NCI-H2107 treated with DMSO at 0.1 percent for 48 hours (cell line): ENCODE data around the gene PRCD.

ENCODE experiments used
- DNase-seq: peaks from one replicate; lab custom pipeline; 2025; ENCODE audit not compliant: unreplicated experiment; lab: John Stamatoyannopoulos, UW

The PRCD gene, protein sequence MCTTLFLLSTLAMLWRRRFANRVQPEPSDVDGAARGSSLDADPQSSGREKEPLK

DNA sequence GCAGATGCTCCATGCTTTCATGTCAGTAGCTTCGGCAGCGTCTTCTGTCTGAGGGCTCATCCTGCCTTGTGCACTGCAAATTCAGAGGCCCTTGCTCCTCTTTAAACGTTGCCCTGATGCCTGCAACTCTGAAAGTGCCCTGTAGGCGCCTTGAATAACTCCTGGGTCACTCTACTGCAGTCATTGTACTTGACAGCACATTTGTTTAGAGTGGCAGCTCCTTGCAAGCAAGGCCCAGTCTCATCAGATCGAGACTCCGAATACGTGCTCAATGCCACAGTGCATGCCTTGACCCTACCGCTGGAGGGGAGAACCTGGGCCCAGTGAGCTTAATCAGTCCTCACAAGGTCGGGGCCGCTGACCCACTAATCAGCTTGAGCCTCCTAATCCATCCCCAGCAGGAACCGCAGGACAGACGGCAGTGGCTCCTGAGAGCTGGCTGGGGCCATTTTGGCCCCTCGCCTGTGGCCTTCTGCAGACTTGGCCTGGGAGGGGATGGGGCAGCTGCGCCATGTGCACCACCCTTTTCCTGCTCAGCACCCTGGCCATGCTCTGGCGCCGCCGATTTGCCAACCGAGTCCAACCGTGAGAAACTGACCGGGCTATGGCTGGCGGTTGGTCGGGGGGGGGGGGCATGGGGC is at the start of gene PRCD:
TSS of gene PRCD (plus strand) at position 414 of the 641 bp plus-strand sequence. CDS start at position 512, 98 bp downstream.
- DNase-seq: no peak

DNA sequence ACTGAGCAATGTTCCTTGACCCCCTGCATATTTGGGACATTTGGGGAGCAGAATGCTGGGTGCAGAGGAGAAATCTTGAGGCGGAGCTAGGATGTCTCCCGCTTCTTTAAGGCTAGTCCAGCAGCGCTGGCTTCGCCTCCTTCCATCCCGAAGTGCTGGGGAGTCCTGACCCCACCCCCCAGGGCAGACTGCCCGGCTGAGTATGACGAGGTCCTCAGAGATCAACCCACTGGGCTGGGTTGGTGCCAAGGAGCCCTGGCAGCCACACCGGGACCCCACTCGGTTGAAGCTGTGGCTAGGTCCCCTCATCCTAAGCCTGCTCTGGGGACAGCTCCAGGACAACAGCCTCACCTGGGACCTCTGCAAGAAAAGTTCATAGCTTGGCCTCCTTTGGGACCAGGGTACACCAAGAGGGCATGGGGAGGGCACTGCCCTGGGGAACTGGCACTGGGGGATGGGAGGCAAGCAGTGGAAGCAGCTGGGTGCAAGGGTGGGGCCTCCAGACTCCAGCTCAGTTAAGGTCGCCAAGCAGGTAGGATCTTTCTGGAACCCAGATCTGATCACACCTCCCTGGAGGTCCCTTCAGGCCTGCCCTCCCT is 49.6 kb upstream of the PRCD start:
- no peak for DNase-seq

DNA sequence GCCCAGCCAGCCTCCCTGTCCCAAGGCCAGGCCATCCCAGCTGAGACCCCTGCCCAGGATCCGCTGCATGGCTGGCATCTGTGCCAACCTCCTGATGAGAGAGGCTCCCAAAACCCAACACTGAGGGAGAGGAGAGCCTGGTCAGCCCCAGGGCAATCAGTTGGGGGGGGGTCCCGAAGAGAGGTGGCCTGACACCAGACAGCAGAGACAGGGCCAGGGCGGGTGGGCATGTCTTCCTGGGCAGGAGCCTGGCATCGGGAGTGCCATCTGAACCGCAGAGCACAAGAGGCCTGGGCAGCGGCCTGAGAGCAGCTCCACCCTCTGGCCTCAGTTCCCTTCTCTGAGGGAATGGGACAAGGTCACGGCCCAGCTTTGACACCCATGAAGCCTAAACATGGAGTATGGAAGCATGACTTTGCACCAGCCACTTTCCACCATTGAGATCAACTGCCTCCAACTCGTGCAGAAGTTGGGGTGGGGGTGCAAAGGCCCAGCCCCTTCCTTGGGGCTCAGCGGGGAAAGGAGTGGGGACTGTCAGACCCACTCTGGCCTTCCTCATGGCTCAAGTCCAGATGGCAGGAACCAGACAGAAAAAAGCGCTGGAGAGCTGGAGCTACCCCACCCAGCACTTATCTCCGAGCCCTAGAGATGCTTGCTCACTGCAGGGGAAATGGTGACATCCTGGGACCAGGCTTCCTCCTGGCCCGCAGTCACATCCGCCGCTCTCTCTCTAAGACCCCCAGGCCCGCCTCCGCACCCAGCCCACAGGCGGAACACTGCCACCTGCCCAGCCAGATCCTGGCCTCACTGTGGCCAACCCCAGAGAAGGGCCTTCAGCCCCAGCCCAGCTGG is 48.3 kb upstream of the PRCD start:
- no peak for DNase-seq

DNA sequence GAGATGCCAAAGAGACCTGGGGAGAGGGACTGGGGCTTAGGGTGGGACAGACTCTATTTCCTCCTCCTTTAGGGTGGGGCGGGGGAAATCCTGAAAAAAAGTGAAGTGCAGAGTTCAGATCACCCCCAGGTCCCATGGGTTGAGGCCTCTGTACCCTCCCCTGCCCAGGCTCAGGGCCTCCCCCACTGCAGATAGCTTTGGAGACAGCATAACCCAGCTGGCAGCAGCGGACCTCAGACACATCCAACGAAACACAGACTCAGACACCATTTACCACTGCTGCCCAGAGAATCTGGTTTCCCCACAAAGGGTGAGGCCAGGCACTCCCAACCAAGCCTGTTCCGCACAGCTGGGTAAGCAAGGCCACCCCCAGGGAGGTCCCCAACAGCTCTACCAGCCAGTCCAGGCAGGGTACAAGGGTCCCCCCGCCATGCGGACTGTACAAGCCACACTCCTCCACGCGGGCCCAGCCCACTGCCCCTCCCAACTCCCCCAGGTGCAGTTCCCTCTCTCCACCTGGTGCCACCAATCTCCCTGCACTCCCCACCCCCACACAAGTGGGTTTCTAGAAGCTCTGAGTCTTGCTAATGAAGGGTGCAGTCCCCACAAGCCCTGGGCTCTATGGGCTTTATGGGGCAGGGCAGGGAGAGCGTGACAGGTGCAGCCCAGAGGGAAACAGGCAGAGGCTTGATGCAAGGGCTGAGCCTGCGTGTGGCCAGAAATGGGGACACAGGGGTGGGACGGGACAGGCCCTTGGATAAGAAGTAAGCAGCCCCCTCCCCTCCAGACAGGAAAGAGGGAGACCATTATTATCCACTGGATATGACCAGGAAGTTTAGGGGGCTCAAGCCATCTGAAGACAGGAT is 47.5 kb upstream of the PRCD start:
- DNase-seq: peak; percentile 55

DNA sequence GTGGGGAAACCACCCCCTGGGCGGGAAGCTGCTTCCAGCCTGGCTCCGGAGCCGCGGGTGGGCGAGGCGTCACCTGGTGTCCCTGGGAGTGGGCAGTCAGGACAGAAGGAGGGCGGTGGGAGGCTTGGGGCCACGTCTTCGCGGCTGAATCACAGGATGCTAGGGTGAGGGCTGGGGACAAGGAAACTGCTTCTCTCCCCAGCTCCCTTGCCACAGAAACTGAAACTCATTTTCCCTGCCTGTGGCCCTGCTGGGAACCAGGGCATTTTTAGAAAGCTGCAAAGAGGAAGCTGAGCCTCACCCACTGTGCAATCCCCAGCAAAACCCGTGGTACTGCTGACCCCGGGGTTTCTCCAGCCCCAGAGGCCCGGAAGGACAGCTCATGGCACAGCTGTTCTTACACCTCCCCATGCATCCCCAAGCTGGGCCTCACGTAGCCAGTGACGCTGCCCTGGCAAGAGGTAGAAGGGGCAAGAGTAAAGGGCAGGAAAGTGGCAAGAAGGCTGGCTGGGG is 46.8 kb upstream of the PRCD start:
- no peak for DNase-seq

DNA sequence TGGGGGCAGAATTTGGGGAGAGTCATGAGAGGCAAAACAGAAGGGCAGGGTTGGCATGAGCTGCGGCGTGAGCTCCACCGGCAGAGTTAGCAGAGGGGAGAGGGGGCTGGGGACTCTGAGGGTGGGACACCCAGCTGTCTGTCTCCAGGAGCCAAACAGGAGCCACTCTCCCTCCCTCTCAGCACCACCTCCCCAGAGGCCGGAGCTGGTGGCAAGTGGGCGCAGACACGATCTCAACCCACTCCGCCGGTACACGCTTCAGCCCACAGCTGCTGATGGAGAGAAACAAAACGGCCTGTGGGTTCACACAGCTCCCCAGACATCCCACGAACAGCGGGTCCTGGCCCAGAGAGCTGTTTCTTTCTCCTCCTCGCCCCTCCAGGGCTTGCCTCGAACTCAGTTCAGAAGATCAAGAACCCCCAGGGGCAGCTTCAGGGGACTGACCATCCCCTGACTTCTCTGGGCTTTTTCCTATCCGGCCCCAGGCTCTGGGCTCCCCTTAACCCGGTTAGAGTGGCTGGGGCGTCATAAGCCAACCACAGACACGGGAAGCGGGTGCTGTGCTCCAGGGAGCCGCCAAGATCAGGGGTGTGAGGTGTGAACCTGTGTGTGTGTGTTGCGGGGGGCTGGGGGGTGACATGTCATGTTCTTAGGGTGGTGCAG is 46.2 kb upstream of the PRCD start:
- no peak for DNase-seq

DNA sequence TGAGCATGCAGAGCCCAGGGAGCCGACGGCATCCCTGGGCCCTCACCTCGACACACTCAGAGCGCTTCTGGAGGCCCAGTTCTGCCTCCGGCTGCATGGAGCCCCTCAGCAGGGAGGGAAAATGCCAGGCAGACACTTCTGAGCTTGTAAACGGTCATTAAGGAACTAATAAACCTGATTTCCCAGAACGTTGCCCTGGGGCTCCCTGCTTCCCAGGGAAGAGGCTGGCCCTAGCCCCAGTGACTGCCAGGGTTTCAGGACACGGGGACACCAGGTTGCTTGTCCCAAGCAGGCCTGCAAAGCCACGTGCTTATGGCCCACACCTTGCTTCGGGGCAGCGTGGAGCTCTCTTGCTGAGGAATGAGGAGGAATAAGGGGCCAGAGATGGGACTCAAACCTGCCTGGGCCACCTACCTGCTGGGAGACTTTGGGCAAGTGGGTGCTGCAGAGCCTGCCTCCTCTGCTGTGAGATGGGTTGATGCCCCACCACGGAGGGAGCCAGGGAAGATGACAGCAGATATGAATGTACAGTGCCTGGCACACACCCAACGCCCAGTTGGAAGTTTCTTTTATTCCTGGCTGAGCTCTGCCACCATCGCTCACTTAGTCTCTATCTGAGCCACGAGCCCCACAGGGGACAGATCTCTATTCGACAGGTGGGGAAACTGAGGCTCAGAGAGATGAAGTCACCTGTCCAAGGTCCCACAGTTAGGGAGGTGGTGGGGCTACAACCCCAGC is 44.0 kb upstream of the PRCD start:
- DNase-seq: no peak

DNA sequence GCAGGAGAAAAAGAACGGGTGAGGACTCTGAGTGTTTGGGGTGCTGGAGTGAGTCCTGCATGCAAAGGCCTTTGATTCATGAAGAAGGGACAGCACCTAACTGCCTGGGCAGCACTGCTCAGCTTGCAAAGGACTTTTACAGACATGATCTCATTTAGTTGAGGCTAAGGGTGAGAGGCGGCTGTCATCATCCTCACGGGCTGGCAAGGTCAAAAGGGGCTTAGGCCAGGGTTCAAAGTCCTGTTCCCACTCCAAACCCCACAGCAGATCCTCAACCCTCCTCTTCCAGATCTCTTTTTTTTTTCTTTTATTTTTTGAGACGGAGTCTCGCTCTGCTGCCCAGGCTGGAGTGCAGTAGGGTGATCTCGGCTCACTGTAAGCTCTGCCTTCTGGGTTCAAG is 43.4 kb upstream of the PRCD start:
- no peak for DNase-seq

DNA sequence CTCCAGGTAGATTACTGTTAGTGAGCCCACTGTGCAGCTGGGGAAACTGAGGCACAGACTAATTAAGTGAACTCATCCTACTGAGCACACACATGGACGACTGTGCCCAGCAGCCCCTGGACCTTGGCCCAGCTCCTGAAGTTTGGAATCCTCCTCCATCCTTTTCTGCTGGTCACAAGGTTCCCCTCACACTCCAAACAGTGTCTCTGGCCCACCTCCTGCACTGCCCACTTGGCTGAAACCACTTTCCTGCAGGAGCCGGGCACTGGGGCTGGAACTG is 42.2 kb upstream of the PRCD start:
- no peak for DNase-seq

DNA sequence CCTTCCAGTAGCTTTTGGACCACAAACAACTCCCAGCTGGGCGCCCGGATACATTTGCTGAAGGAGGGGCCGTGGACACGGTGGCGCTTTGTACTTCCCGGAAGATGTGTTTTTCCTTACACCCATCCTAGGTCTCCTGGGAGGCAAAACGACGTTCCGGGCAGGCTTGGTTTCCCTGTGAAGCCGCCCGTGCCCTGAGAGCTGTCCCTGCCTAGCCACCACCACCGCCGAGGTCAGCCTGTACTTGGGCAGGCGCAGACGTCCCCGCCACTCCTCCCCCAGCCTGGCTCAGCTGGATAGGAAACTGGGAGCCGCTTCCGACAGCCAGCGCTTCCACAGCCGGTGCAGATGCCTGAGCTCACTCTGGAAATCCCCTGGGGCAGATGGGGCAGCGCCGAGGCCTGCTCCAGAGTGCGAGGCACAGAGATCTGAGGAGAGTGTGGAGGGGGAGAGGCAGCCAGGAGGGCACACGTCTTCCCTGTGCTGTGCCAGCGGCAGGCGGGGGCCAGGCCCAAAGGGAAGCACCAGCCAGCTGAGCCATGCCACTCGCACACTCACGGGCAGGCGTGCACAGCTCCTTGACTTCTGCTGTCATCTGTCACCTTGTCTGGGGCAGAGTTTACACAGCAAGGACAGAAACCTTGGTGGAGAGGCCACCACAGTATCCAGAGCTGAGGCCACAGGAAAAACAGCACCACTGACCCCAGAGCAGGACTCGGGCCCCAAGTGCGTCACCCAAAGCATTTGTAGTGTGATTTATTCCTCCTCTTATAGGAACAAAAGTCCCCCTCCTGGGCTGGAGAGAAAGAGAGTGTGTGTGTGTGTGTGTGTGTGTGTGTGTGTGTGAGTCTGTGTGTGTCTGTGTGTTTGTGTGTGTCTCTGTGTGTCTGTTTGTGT is 41.6 kb upstream of the PRCD start:
- peak; percentile 67 for DNase-seq

DNA sequence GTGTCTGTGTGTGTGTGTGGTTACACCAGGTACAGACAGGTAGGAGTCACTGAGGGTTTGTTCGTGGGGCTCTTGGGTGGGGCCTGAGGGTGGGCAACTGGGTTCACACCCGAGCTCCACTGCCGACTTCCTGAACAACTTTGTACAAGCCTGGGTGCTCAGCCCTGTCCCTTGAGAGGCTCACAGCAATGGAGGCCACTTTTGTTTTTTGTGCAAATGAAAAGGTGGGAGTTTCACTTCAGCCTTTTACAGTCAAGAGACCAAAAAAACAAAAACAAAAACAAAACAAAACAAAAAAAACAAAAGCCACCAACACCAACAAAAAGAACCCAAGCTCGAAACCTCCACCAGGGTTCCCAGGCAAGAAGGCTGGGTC is 41.0 kb upstream of the PRCD start:
- no peak for DNase-seq

DNA sequence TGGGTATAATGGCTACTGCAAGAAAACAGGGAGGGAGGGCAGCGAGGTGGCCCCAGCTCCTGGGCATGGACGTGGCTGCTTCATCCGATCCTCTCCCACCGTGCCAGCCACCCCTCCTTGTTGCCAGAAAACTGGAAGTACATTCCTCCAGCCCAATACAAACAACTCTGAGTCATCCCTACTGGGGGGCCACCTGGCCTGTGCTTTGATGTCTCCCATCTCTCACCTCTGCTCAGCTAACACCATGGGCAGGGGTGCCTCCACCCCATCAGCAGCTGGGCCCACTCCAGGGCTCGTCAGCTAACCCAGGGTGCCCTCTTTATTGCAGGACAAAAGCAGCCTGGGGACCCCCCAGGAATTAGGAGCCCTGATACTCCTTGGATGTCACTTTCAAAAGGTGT is 40.6 kb upstream of the PRCD start:
- no peak for DNase-seq

DNA sequence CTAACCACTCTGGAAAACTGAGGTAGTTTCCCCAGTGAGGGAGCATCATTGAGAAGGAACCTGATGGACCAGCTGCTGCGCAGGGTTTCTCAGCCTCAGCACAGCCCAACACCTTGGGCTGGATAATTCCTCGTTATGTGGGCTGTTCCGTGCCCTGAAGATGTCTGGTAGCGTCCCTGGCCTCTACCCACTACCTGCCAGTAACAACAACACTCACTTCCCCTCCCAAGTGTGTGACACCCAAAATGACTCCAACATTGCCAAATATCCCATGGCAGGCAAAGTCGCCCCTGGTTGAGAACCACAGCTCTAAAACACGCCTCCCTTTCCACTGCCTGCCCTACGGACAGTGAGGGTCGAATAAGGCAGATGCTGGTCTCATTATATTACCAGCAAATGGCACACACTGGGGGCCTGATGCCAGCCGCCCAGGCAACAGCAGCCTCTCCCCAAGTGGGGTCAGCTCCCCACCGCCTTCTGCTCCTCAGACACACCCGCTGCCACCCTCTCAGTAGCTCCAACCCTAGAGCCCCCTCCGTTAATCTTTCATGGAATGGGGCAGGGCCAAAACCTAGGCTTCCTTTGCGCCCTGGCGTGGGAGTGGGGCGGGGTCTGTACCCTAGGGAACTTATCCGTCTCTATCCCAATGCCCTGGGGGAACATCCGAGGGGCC is 39.6 kb upstream of the PRCD start:
- no peak for DNase-seq

DNA sequence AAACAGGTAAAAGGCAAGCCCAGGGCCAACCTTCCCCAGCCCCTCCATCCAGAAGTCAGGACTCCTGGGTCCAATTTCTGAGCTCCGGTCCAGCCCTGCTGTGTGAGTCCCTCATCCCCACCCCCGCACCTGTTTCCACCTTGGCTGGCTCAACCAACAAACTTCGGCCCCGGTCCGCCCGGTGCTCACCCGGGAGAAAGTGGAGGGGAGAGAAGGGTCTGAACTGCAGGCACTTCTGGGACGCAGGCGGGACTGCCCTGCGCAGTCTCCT is 39.2 kb upstream of the PRCD start:
- DNase-seq: no peak

DNA sequence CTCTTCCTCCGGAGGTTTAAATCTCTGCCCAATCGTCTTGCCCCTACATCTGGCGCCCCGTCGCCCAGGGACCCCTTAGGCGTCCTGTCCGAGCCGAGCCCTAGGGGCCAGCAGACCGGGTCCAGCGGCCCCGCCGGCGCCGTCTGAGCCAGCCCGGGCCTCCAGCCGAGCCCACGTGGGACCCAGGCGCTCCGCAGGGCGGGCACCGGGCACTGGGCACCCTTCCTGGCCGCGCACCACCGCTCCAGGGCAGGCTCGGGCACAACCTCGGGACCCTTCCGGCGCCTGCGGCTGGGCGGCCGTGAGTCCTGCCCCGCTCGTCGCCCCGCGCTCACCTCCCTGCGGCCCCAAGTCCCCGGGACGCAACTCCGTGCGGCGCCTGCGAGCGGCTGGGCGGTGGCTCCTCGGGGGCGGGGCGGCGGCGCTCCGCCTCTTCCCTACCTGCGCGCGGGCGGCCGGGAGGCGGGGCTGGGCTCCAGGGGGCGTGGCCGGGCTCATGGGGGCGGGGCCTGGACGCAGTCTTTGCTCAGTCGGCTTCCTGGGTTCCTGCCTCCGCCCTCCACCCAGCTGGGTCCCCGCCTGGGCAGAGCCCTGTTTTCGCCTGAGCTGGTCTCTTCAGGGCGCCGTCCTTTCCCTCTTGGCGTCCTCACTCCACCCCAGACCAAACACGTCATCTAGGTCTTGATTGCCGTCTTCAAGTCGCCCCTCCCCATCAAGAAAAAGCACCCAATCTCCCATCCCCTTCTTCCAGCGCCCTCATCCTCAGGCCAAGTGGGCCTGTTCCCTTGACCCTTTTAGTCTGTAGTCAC is 38.6 kb upstream of the PRCD start, which contains the start of gene RHBDF2:
TSS of gene RHBDF2 (minus strand) at position 406 of the 809 bp plus-strand sequence. CDS start 19,899 bp downstream, outside the sequence.
- peak; percentile 46 for DNase-seq

DNA sequence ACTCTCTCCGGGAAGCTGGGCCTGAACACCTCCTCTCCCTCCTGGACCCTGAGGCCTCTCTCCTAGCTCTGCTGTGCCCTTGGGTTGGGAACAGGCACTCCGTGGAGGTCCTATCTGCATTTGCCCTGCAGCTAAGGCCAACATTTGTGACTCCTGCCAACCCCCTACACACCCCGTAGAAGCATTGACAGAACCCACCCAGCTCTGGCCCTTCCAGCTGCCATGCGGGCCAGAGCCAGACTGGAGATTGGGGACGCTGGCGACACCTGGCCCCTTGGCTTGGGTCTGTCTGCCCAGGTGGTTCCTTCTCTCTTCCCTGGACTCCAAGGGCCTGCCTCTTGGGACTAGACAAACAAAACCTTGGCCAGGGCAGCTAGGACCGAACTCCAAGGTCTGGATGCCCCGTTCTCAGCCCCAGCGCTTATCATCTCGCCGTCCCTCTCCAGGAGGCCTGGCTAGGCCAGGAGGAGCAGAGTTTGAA is 38.0 kb upstream of the PRCD start:
- no peak for DNase-seq
